ENCODE data around the gene PAGE2B.
"Not testable (repeated sequence)": the region's sequence is repeated elsewhere in the genome, so short reads cannot be mapped to it uniquely, and the experiment has no call there.

The PAGE2B gene

DNA sequence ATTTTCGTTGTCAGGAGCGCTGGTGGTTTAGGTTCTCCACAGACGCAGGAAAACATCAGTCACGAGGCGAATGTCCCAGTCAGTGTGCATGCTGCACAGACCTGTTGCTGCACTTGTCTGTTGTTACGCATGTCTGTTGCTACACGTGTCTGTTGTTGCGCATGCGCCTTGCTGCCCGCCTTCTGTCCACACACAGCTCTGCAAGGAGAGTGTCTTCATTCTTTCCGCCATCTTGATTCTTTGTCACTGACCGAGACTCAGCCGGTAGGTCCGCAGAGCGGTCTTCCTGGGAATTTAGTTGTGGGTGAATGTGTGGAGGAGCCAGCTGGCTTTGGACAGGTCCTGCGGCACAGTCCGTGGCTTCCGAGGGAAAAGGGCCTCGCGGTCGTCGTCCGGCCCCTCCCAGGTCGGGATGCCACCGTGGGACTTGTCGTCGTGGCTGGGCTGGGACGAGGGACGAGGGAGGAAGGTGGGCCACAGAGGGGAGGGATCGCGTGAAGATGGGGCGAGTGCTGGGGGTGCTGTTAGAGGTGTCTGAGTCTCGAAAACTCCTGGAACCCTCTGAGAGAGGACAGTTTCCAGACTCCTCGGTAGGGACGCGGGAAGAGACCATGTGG, at the start of gene PAGE2B:
Gene PAGE2B (plus strand): TSS at position 180 of the 617 bp plus-strand sequence. CDS start 1,012 bp downstream, outside the sequence.
- DNase-seq = no peak

DNA sequence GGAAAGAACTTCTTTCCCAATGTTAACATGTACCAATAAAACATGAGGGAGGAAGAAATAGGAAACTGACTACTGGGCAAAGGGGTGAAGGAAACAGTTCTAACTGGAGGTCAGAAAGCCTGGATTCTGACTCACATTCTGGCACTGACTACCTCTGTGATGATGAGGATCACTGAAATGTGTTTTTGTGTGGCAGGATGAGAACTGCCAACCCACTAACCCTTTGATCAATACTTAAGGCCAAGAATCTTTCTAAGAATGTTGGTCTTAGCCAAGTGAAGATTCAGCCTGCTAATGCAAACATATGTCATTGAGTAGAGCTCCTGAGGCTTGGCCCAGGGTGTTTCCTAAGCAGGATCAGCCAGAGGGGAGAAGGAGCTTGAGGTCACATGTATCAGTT, 48.7 kb upstream of the PAGE2B start:
- no peak for DNase-seq

DNA sequence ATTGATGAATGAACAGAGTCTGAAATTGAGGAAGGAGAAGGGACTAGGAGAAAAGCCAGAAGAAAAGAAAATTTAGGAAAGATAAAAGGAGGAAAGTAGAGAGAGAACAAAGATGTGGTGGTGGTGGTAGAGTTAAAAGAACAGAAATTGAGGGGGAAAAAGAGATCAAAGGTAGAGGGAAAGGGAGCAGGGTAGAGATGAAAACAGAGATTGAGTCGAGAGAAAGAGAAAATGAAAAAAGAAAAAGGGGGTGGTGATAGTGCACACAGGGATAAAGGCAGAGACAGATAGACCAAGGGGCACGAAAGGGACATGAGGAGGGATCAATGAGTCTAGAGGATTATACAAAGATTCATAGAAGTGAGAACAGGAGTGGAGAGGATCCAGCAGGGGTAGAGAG, 48.0 kb upstream of the PAGE2B start:
- no peak for DNase-seq

DNA sequence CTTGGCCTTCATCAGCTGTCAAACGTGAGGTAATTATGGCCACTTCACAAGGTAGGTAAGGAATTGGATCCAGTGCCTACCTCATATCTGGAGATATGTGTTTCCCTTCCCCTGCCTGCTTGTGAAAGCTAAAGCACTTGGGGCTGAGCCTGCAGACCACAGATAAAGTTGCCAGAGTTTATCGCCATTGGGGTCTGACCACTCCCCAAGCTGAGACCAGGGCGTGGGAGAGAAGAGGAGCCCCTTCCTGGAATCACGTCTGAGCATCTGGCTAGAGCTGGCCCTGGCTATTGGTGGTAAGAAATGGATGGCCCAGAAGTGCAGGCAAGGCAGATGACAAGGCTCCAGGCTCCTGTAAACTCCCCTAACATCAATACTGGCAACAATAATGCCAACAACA, 46.8 kb upstream of the PAGE2B start:
- no peak for DNase-seq

- no peak for DNase-seq
Measured at GRCh38 chrX:55028611-55029010, 46.2 kb upstream of the PAGE2B start.

- no peak for DNase-seq
Measured at GRCh38 chrX:55029291-55029690, 45.5 kb upstream of the PAGE2B start.

DNA sequence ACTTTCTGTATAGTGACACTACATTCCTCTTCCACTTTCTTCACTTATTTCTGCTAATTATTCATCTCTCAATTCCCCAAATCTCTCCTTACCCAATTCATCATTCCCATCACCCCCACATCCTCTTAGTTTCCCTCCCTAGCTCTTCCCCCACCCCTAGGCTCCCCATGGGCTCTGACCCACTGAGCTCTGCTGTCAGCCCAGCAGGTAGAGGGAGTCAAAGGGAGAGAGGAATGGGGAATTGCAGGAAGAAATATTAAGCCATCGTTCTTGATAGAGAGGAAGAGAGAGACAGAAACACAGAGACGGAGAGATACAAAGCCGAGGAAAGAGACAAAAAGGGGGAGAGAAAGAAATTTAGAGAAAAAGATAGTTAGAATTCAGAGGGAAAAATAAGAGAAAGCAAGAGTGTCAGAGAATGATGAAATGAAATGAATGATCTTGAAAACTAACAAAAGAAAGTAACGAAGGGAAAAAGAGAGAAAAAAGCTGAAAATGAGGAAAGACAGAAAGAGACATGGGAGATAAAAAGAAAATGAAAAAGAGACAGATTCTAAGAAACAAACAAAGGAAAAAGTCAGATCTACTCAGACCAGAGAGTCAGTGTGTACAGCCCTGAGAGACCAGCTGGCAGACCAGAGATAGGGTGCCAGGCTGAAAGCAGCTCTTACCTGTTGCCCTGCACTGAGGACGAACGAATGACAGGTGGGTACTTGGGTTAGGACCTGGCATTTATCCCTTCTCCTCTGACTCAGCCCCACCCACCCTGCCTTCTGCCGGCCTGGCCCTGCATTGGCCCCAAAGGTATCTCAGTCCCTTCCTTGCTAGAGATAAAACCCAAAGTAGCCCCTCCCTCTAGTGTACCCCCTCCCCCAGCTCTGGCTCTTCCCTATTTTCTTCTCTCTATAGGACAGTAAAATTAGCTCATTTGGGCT, 44.3 kb upstream of the PAGE2B start, which contains the start of gene ALAS2:
Gene ALAS2 (minus strand): TSS at position 707 of the 935 bp plus-strand sequence. CDS start 4,977 bp downstream, outside the sequence.
- DNase-seq = no peak

DNA sequence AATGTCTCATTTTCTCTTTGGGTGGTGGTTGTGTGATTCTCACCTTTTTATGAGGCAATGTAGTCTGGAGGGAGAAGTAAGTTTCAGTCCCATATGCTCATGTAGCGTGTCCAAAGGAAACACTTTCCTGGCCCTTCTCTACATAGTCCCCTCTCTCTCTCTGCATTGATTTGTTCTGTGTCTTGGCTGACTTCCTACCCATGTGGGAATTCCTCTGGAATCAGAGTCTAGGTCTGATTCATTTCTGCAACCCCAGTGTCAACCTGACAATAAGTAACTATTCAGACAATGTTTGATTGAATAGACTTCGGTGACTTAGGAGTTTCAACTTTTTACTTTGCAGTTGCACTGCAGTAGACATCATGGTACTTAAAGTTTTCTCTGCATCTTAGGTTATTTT, 41.4 kb upstream of the PAGE2B start:
- no peak for DNase-seq

GRCh38 chrX:55039471-55039870, 35.4 kb upstream of the PAGE2B start:
- no peak for DNase-seq

- no peak for DNase-seq
Measured at GRCh38 chrX:55041514-55041913, 33.3 kb upstream of the PAGE2B start.

- DNase-seq = not testable (repeated sequence)
Measured at GRCh38 chrX:55050599-55050998, 24.2 kb upstream of the PAGE2B start.

DNA sequence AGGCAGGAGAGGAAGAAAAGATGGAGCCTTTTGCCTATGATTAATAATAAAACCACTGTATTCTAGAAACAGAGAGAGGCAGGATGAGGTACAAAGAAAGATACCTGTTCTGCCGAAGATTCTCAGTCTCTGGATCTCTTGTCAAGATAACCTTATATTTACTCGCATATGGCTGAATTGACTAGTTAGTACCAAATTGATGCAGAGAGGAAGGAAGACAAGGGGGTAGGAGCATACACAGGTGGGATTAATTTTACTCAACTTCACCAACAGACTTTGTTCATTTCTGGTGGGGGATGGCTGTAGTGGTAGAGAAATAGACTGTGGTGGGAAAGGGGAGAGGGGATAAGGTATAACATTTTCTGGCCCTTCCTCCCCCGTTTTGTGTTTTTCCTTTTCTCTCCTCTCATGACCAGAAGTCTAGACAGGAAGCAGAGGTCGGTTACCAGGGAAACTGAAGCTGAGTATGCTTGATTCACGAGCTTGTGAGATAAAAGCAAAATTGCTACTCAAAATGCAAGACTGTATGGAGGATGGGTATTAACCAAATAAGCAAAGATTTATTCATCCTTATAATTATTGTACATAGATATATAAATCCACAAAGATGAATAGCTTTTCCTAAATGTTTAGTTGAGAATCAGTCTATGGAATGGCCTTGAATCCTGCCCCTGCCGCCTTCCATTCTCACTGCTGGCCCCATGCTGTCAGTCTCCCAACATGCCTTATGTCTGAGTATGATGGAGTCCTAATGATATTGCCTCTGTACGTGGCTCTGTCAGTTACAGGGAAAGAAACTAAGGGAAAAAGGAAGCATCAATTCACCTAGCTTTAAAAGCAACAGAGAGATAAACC, 17.8 kb upstream of the PAGE2B start:
- DNase-seq = no peak

DNA sequence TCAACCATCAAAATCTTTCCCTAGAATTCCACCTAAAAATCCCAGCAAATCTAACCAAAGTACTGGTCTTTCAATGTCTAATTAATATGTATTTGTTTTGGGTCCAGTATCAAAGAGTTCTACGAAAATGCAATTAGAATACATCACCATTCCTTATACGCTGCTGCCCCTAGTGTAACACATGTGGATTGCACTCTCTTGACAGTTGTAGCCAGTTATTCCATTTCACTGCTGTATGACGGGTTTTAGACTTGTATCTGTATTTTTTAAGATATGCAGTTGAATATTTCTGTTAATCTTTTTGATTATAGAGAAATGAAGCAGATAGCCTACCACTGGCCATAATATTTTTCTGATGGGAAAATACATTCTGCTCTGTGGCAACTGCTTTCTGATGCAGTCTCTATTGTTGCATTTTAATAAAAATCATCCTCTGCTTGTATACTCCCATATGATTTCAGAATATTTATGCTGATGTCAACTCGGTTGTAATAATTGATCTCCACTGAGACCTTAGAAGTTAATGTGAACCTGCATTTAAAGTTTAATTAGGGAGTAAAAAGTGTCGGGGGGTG, 17.1 kb upstream of the PAGE2B start:
- DNase-seq = no peak

GRCh38 chrX:55067180-55067579, 7.7 kb upstream of the PAGE2B start:
- DNase-seq = not testable (repeated sequence)

DNA sequence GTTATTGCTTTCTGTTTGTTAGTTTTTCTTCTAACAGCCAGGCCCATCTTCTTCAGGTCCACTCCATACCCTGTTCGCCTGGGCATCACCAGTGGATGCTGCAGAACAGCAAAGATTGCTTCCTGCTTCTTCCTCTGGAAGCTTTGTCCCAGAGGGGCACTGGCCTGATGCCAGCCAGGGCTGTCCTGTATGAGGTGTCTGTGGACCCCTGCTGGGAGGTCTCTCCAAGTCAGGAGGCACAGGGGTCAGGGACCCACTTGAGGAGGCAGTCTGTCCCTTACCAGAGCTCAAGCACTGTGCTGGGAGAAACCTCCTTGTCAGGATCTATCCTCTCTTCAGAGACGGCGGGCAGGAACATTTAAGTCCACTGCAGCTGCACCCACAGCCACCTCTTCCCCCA, 2.5 kb upstream of the PAGE2B start:
- DNase-seq = no peak

DNA sequence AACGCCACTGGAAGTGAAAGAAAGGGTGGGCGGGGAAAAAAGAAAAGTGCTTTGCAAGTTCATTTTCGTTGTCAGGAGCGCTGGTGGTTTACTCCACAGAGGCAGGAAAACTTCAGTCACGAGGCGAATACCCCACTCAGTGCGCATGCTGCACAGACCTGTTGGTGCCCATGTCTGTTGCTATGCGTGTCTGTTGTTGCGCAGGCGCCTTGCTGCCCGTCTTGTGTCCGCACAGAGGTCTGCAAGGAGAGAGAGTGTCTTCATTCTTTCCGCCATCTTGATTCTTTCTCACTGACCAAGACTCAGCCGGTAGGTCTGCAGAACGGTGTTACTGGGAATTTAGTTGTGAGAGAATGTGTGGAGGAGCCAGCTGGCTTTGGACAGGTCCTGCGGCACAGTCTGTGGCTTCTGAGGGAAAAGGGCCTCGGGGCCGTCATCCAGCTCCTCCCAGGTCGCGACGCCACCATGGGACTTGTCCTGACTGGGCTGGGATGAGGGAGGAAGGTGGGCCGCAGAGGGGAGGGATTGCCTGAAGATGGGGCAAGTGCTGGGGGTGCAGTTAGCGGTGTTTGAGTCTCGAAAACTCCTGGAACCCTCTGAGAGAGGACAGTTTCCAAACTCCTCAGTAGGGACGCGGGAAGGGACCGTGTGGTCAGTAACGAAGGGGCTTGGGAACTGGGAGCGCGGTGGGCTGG, 14.1 kb downstream of the PAGE2B start, which contains the start of gene PAGE2:
Gene PAGE2 (plus strand): TSS at position 224 of the 695 bp plus-strand sequence. CDS start 1,003 bp downstream, outside the sequence.
- DNase-seq = no peak

DNA sequence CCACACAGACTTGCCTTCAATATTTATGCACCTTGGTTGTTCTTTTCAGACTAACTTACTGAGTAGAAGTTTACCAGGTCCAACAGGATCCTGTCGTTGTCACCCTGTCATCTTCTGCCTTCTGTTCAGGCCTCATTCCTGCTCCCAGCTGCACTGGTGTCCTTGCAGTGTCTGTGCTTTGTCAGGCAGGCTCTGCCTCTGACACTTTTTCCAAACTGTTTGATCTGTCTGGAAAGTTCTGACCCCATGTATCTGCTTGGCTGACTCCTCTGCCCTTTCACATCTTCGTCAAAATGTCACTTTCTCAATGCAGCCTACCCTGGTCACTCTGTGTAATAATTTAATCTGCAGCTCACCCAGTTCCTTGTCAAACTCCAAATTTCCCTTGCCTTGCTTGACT, 23.9 kb downstream of the PAGE2B start:
- no peak for DNase-seq

DNA sequence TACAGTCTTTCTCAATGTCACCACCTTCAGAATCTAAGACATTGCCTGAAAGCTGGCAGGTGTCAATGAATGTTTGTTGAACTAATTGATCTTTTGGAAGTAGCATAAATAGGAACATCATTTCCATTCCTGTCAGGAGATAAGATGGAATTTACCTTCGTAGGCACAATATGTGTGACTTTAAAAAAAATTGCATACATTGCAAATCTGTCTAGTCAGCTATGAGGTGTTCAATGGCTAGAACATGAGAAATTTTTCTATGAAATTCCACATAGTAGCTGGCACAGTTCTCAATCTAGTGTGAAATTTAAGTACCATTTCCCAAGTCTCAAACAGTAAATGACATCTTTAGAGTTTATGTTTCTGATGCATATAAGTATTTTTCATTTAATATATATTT, 24.3 kb downstream of the PAGE2B start:
- no peak for DNase-seq

DNA sequence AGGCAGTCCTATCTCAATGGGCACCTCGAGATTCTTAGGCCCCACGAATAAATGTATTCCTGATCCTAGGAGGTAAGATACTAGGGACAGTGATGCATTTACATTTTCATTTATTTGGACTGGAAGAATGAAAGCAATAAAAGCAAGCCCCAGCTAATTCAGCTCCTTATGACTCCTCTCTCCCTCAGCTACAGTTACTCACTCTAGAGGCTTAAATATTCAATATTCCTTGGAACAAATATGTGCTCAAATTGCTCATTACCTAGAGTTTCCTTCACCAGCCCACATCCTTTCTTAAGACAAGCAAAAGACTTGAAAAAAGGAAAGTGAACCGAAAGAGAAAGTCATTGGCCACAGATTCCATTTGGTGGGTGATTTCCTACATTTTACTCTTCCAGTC, 27.9 kb downstream of the PAGE2B start:
- DNase-seq = no peak

GRCh38 chrX:55107262-55107661, 32.4 kb downstream of the PAGE2B start:
- no peak for DNase-seq

GRCh38 chrX:55107911-55108310, 33.1 kb downstream of the PAGE2B start:
- no peak for DNase-seq

DNA sequence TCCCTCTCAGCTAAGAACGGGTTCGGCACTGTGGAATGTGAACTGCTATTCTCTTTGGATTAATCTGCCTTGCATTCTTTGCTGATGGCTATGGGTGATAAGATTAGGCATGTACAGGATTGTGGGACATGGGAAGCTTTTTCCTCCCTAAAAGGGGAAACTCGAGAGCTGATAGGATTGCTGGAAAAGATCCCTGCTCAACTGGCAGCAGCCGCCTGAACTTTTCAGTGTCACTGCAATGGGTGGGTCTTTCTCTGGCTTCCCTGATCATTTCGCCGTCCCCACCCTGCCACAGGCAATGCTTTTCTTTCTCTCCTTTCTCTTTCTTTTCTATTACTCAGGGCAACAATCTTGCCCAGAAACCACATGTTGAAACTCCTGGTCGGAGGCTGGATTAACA, 34.5 kb downstream of the PAGE2B start:
- no peak for DNase-seq
